Measurements from ENCODE around the gene PHYHD1. TPM values are rescaled to one million over a fixed set of nuclear protein-coding genes. Genes with fewer than 3 reads are reported as not detected.

PHYHD1 gene
- total RNA-seq, 1 donor from 2014 or later = 13.5 TPM

- no peak for DNase-seq
Measured at GRCh38 chr9:128901379-128901778, 19.4 kb upstream of the PHYHD1 start.

- DNase-seq = no peak
Measured at GRCh38 chr9:128901822-128902221, 19.0 kb upstream of the PHYHD1 start.

DNA sequence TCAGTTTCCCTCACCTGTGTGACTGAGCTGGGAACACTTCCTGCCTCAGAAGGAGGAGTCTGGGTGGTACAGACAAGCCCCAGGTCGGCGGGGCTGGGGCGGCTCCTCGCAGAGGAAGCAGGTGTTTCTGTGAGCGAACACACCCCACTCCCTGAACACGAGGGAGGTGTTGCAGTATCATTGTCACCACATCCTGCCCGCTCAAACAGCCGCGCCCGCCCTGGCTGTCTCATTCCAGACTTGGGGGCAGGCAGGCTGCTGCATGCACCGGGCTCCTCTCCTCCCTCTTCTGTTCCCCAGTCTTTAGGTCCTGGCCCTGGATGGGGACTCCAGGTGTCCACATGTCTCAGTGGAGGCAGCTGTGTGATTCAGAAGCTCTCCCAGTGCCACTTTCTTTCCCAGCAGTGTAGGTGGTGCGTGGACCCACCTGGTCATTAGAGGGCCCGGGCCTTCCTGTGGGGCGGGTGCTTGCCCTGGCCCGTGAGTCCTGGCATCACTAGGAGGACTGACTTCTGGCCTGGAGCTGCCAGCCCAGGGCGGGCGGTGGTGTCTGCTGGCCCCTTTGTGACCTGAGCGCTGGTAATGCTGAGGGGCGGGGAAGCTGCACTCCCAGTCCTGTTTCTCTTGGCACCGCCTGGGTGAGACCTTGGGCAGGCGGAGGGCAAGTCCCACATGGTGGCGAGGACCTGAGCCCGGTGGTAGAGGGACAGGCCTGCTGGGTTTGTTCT lies 18.3 kb upstream of the PHYHD1 start:
- DNase-seq = no peak

DNA sequence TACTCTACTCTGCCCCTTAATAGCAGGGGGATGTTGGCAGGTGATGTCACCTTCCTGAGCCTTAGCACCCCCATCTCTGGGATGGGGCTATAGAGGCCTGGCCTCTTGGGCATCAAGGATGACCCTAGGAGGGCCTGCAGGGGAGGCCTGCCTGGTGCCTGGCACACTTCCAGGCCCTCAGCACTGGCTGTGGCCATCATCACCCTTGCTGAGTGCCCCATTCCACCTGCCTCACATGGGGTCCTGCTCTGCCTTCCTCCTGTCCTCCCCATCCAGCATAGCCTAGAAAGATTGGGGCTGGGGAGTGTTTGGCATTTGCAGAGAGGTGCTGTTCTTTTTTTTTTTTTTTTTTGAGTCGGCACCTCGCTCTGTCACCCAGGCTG lies 17.7 kb upstream of the PHYHD1 start:
- no peak for DNase-seq

DNA sequence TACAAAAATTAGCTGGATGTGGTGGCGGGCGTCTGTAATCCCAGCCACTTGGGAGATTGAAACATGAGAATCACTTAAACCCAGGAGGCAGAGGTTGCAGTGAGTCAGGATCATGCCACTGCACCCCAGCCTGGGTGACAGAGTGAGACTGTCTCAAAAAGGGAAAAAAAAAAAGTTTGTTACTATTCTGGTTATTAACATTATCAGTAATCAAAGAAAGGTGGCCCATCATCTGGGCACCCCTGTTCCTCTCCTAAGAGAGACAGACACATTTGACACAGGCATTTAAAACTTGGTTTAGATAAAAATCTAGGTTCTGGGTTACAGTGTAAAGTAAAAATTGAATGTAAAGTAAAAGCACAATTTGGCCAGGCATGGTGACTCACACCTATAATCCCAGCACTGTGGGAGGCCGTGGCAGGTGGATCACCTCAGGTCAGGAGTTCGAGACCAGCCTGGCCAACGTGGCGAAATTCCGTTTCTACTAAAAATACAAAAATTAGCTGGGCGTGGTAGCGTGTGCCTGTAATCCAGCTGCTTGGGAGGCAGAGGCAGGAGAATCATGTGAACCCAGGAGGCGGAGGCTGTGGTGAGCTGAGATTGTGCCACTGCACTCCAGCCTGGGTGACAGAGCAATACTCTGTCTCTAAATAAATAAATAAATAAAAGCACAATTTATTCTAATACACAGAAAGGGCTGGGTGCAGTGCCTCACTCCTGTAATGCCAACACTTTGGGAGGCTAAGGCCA lies 16.7 kb upstream of the PHYHD1 start:
- no peak for DNase-seq

GRCh38 chr9:128905964-128906363 lies 14.8 kb upstream of the PHYHD1 start:
- DNase-seq = no peak

DNA sequence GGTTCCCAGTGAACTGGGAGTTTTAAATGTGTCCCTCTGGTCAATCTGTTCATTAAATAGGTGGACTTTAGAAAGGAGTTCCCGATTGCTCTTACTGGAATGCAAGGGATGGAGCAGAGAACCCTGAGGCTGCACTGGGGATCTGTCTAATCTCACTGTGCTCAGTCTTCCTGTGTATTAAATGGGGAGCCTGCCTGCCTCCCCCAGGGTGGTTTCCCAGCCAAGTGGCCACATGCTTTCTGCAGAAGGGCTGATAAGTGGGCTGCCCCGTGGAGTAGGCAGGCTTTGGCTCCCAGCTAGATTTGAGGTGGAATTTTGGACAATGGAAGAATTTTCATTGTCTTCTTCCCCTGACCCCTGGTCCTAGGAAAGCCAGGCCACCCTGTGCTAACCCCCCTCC lies 14.0 kb upstream of the PHYHD1 start:
- DNase-seq = no peak

- no peak for DNase-seq
Measured at GRCh38 chr9:128908372-128908771, 12.4 kb upstream of the PHYHD1 start.

GRCh38 chr9:128909859-128910258 lies 10.9 kb upstream of the PHYHD1 start:
- DNase-seq = no peak

DNA sequence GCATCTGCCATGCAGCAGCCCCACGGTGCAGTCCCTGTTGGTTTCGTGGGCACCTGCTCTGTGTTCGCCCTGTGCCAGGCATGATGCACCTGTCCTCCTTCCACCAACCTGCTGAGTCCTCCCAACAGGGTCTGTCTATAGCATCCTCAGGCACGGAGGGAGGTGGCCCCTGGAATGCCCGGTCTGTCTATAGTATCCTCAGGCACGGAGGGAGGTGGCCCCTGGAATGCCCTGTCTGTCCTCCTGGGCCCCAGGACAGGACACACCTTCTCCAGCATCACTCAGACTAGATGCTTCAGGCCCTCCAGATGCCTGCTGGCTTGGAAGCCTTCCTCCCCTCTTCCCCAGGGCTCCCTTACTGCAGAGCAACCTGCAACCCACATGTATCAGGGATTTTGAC lies 9.9 kb upstream of the PHYHD1 start:
- DNase-seq = no peak

- peak; percentile 29 for DNase-seq
Measured at GRCh38 chr9:128911529-128912035, 9.2 kb upstream of the PHYHD1 start.

GRCh38 chr9:128912270-128912853 lies 8.4 kb upstream of the PHYHD1 start:
- DNase-seq = no peak

- DNase-seq = no peak
Measured at GRCh38 chr9:128913048-128913900, 7.5 kb upstream of the PHYHD1 start.

GRCh38 chr9:128913995-128914772 lies 6.6 kb upstream of the PHYHD1 start:
- DNase-seq = no peak

- DNase-seq = no peak
Measured at GRCh38 chr9:128916204-128916603, 4.6 kb upstream of the PHYHD1 start.

DNA sequence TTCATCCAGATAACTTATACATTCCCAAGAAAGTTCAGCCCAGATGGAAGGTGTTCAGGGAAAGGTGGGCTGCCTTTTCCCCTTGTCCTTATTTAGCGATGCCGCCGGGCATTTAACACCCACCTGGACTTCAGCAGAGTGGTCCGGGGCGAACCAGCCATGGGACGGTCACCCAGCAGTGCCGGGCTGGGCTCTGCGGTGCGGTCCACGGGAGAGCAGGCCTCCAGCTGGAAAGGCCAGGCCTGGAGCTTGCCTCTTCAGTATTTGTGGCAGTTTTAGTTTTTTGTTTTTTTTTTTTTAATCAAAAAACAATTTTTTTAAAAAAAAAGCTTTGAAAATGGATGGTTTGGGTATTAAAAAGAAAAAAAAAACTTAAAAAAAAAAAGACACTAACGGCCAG lies 4.0 kb upstream of the PHYHD1 start:
- DNase-seq = no peak

- DNase-seq = peak; percentile 55
Measured at GRCh38 chr9:128917151-128917849, 3.5 kb upstream of the PHYHD1 start.

DNA sequence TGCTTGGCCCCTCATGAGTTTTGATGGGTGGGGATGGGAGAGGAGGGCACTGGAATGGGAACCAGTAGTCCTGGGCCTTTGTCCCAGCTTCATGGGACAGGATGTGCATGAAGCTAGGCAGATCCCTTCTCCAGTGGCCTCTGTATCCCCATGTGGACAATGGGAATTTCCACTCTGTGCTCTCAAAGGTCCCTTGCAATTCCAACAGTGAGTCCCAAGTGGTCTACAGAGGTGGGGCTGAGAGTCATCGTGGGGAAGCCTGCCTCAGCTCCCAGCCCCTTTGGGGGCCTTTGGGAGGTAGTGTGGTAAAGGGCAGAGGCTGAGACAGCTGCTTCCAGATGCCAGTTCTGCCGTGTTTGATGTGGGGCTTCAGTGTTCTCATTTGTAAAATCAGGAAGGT lies 1.9 kb upstream of the PHYHD1 start:
- DNase-seq = no peak

DNA sequence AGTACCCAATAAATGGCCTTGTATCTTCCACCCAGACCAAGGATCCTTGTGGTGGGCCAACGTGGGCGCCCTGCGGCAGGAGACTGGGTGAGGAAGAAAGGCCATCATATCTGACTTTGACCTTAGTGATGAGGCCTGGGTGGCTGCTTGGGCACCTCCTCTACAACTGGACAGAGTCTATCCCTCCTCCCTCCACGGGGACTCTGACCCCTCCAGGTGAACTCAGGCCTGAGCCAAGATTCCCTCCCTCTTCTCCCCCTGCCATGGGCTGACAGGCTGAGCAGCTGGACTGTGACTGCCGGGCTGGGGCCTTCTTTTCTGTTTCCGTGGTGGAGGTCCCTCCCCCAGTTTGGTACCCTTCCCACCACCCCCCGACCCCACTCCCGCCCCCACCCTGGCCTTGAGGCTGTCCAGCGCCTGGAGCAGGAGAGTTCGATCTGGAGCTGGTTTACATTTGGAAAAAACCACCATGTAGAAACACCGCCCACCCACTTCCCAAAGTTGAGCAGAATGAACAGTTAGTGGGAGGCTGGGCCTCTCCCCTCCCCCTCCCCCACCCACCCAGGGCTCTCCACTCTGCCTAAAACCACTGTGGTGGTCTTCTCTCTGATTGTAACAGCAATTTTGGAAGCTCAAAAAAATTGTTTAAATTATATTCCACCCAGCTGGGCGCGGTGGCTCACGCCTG lies 1.2 kb upstream of the PHYHD1 start:
- no peak for DNase-seq

Measured in skin of body (tissue), 2 donors.